Activated CD4-positive, alpha-beta T cell treated with anti-CD3 and anti-CD28 coated beads, Interleukin-2, amount 10 ng/mL, durations not matched to agents 24 days and 14 days (primary cell): ENCODE measurements around the gene FAM110C. TPM values are rescaled to one million over a fixed set of nuclear protein-coding genes. Genes with fewer than 3 reads are reported as not detected.
"Not testable (repeated sequence)": the region's sequence is repeated elsewhere in the genome, so short reads cannot be mapped to it uniquely, and the experiment has no call there.

Experiments used
- DNase-seq: peaks from one replicate; pipeline ENCODE4 v3.0.0; 2022
- H3K27ac Mint-ChIP-seq: one replicate; pipeline ENCODE4 v1.8.0; 2022; ENCODE audit warnings: mild to moderate bottlenecking, mixed read lengths
- H3K27me3 Mint-ChIP-seq: one replicate; pipeline ENCODE4 v1.8.0; 2022; ENCODE audit warnings: mixed read lengths
- H3K36me3 Mint-ChIP-seq: one replicate; pipeline ENCODE4 v1.8.0; 2022; ENCODE audit warnings: low read depth, mild to moderate bottlenecking, mixed read lengths
- H3K4me1 Mint-ChIP-seq: one replicate; pipeline ENCODE4 v1.8.0; 2021; ENCODE audit warnings: mixed read lengths
- H3K4me3 Mint-ChIP-seq: one replicate; pipeline ENCODE4 v1.8.0; 2022; ENCODE audit warnings: mild to moderate bottlenecking, moderate library complexity, mixed read lengths
- H3K9me3 Mint-ChIP-seq: one replicate; pipeline ENCODE4 v1.8.0; 2021; ENCODE audit warnings: mixed read lengths
- intact Hi-C: fragments of 100-400 bp; cut with micrococcal nuclease; formaldehyde crosslinking; loops from one replicate; pipeline ENCODE4 v1.15.1; 2023
- total RNA-seq: library from RNA; stranded (reverse); gene quantifications from 2 replicates; pipeline ENCODE4 v1.2.3, GENCODE V29; 2022

Gene FAM110C, protein sequence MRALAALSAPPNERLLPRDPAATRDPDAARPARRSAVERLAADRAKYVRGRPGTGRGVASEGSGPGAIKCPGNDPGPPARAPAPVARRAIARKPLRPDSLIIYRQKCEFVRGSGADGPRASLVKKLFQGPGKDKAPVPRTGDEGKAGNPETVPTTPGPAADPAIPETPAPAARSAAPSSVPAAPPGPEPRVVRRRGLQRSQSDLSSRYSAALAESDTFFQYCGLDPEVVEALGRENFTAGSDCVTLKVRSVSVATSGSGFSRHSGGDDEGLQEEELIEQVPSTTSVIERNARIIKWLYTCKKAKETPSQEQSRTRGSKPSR
- total RNA-seq = 0.33 and 0.47 TPM in 2 replicates

GRCh38 chr2:46471-47345 is at the start of gene FAM110C:
Gene FAM110C, minus strand, starts transcription at chr2:46505. Its CDS starts 120 bp downstream, at chr2:46385.
- intact Hi-C loops = no loop called here
- peaks cover 65% of the 10 kb centered on the region for H3K27me3 Mint-ChIP-seq

GRCh38 chr2:92326-92725 is 46.0 kb upstream of the FAM110C start:
- no peak overlapping the region for H3K27ac Mint-ChIP-seq
- no peaks in the 10 kb centered on the region for H3K27me3 Mint-ChIP-seq
- no peaks in the 10 kb centered on the region for H3K36me3 Mint-ChIP-seq
- H3K9me3 Mint-ChIP-seq = peaks cover 6% of the 10 kb centered on the region
- DNase-seq = no peak
- intact Hi-C loops = no loop called here
- H3K4me3 Mint-ChIP-seq = no peak overlapping the region
- H3K4me1 Mint-ChIP-seq = no peaks in the 10 kb centered on the region

More at GRCh38 chr2:46471-47345, at the start of gene FAM110C:
- H3K9me3 Mint-ChIP-seq = no peaks in the 10 kb centered on the region
- peak within 1 kb of the TSS; percentile 52 for H3K27ac Mint-ChIP-seq
- peak within 1 kb of the TSS; percentile 82 for H3K4me3 Mint-ChIP-seq
- peak; percentile 84 for DNase-seq
- peaks cover 3% of the 10 kb centered on the region for H3K36me3 Mint-ChIP-seq
- peaks cover 18% of the 10 kb centered on the region for H3K4me1 Mint-ChIP-seq

DNA sequence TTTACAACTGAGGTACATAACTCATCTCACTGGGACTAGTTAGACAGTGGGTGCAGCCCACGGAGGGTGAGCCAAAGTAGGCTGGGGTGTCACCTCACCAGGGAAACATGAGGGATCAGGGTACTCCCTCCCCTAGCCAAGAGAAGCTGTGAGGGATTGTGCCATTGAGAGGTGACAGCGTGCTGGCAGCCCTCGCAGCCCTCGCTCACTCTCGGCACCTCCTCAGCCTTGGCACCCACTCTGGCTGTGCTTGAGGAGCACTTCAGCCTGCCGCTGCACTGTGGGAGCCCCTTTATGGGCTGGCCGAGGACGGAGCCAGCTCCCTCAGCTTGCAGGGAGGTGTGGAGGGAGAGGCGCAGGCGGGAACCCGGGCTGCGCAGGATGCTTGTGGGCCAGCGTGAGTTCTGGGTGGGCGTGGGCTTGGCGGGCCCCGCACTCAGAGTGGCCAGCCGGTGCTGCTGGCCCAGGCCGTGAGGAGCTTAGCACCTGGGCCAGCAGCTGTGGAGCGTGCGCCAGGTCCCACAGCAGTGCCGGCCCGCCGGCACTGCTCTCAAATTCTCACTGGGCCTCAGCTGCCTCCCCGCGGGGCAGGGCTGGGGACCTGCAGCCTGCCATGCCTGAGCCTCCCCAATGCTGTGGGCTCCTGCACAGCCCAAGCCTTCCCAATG is 44.5 kb upstream of the FAM110C start:
- H3K36me3 Mint-ChIP-seq = no peaks in the 10 kb centered on the region

GRCh38 chr2:85761-86160 is 39.5 kb upstream of the FAM110C start:
- Mint-ChIP-seq H3K36me3 (no peaks in the 10 kb centered on the region), H3K27me3 (peaks cover 15% of the 10 kb centered on the region), H3K4me3 (no peak overlapping the region), H3K4me1 (no peaks in the 10 kb centered on the region), H3K27ac (no peak overlapping the region), H3K9me3 (no peaks in the 10 kb centered on the region)
- no peak for DNase-seq
- intact Hi-C loops = no loop called here

More for the DNA sequence above, 44.5 kb upstream of the FAM110C start:
- H3K4me3 Mint-ChIP-seq = no peak overlapping the region
- no peaks in the 10 kb centered on the region for H3K27me3 Mint-ChIP-seq
- DNase-seq = no peak
- H3K9me3 Mint-ChIP-seq = peaks cover 2% of the 10 kb centered on the region
- H3K4me1 Mint-ChIP-seq = no peaks in the 10 kb centered on the region
- H3K27ac Mint-ChIP-seq = no peak overlapping the region
- intact Hi-C loops = no loop called here

- DNase-seq = no peak
- Mint-ChIP-seq H3K4me1 (no peaks in the 10 kb centered on the region), H3K9me3 (no peaks in the 10 kb centered on the region), H3K27ac (no peak overlapping the region), H3K4me3 (no peak overlapping the region), H3K36me3 (no peaks in the 10 kb centered on the region), H3K27me3 (peaks cover 21% of the 10 kb centered on the region)
- intact Hi-C loops = no loop called here
These were observed 37.8 kb upstream of the FAM110C start for GRCh38 chr2:84121-84520.

DNA sequence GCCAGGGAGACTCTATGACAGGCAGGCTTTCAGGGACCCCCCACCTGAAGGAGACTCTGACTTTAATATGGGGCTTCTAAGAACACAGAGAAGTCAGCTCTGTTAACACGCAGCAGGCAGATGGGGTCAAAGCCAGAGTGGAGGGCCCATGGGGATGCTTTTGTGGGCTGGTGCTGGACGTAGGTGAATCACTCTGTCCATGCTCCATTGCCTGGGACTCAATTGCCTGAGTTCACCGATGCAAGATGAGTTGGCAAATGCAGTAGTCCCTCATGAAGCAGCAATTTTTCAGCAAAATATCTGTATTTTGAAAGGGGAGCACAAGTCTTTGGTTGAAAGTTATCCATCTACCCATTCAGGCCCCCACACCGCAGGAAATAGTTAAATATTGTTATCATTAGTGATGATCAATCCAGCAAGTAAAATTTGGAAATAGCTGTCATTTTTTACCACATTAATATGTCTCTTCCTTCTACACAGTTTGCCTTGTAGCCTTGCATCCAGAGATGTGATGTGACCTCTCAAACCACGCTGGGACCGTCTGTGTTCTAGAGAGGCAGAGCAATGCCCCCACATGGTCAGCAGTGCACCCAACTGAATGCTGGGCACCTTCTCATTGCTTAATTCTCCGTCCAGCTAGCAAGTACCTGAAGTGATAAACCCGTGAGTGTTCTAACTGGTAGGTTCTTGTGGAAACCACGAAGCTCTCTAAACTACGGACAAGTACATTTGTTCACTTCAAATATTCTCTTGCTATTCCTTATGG is 34.8 kb upstream of the FAM110C start:
- H3K4me1 Mint-ChIP-seq = no peaks in the 10 kb centered on the region
- H3K36me3 Mint-ChIP-seq = no peaks in the 10 kb centered on the region
- H3K4me3 Mint-ChIP-seq = no peak overlapping the region
- H3K27me3 Mint-ChIP-seq = peaks cover 24% of the 10 kb centered on the region
- intact Hi-C loops = no loop called here
- DNase-seq = no peak
- peaks cover 6% of the 10 kb centered on the region for H3K9me3 Mint-ChIP-seq
- no peak overlapping the region for H3K27ac Mint-ChIP-seq

GRCh38 chr2:80378-80777 is 34.1 kb upstream of the FAM110C start:
- H3K36me3 Mint-ChIP-seq = no peaks in the 10 kb centered on the region
- H3K9me3 Mint-ChIP-seq = peaks cover 6% of the 10 kb centered on the region
- no peak for DNase-seq
- intact Hi-C loops = no loop called here
- H3K4me1 Mint-ChIP-seq = no peaks in the 10 kb centered on the region
- no peak overlapping the region for H3K4me3 Mint-ChIP-seq
- peaks cover 24% of the 10 kb centered on the region for H3K27me3 Mint-ChIP-seq
- no peak overlapping the region for H3K27ac Mint-ChIP-seq

DNA sequence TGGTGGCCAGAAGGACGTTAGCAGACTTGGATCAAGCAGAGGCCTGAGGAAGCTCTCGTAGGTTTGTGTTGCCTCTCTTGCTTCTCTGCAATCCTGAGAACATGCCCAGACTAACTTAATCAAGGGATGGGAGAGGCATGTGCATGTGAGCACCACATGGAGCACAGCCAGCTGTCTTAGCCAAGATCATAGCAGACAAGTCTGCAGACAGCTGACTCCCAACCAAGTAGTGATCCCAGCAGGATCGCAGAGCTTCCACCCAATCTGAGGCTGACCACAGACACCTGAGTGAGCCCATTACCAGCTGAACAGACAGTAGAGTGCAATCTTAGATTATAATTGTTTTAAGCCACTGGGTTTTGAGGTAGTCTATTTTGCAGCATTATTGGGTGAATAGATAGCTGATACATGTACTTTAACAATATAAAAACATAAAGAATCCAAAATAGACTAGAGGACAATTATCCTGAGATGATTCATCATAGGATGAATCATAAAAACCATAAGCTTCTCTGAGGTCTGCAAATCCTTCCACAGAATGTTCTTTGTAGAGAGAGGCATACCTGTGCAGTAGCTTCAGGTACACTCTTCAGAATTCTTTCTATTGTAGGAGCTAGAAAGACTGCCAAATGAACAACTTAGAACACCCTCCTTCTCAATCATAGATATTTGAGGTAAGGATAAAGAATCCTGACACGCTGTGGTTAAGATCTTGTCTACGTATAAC is 25.2 kb upstream of the FAM110C start:
- no peaks in the 10 kb centered on the region for H3K36me3 Mint-ChIP-seq
- peaks cover 3% of the 10 kb centered on the region for H3K9me3 Mint-ChIP-seq
- no peak for DNase-seq
- H3K27ac Mint-ChIP-seq = no peak overlapping the region
- intact Hi-C loops = no loop called here
- peaks cover 6% of the 10 kb centered on the region for H3K27me3 Mint-ChIP-seq
- H3K4me1 Mint-ChIP-seq = no peaks in the 10 kb centered on the region
- no peak overlapping the region for H3K4me3 Mint-ChIP-seq

GRCh38 chr2:69366-70344 is 23.4 kb upstream of the FAM110C start:
- H3K4me1 Mint-ChIP-seq = no peaks in the 10 kb centered on the region
- H3K27ac Mint-ChIP-seq = no peak overlapping the region
- intact Hi-C loops = no loop called here
- no peak for DNase-seq
- no peaks in the 10 kb centered on the region for H3K36me3 Mint-ChIP-seq
- H3K4me3 Mint-ChIP-seq = no peak overlapping the region
- H3K9me3 Mint-ChIP-seq = no peaks in the 10 kb centered on the region
- H3K27me3 Mint-ChIP-seq = peaks cover 8% of the 10 kb centered on the region

DNA sequence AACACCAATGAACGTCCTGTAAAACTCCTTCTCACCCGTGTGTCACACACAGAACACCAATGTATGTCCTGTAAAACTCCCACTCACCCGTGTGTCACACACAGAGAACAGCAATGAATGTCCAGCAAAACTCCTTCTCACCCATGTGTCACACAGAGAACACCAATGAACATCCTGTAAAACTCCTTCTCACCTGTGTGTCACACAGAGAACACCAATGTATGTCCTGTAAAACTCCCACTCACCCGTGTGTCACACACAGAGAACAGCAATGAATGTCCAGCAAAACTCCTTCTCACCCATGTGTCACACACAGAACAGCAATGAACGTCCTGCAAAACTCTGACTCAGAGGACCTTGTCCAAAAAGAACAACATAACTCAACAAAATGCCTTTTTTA is 22.3 kb upstream of the FAM110C start:
- H3K27me3 Mint-ChIP-seq, H3K27ac Mint-ChIP-seq, H3K4me3 Mint-ChIP-seq, H3K36me3 Mint-ChIP-seq, H3K9me3 Mint-ChIP-seq, intact Hi-C loops, H3K4me1 Mint-ChIP-seq, DNase-seq: not testable (repeated sequence)

GRCh38 chr2:66853-67252 is 20.5 kb upstream of the FAM110C start:
- DNase-seq = no peak
- H3K4me1 Mint-ChIP-seq = no peaks in the 10 kb centered on the region
- H3K36me3 Mint-ChIP-seq = no peaks in the 10 kb centered on the region
- H3K27me3 Mint-ChIP-seq = peaks cover 9% of the 10 kb centered on the region
- H3K4me3 Mint-ChIP-seq = no peak overlapping the region
- no peaks in the 10 kb centered on the region for H3K9me3 Mint-ChIP-seq
- intact Hi-C loops = no loop called here
- no peak overlapping the region for H3K27ac Mint-ChIP-seq

DNA sequence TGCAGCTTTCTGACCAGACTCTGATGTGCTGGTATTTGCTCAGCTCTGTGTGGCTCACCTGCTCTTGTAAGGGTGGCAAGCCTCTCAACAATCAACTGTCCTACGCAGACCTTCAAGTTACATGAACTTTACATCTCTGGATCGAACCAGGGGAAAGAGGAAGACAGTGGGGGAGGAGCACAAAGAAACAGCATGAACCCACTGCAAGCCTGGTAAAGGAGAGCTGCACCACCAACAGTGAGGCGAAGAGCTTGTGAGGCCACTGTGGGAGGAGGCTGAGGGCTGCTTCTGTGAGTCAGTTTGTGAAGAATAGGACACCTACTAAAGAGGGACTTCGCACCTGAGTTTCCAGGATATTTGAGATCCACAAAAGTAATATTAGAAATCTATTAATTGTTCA is 18.8 kb upstream of the FAM110C start:
- no peaks in the 10 kb centered on the region for H3K36me3 Mint-ChIP-seq
- no peak overlapping the region for H3K27ac Mint-ChIP-seq
- no peaks in the 10 kb centered on the region for H3K4me1 Mint-ChIP-seq
- H3K27me3 Mint-ChIP-seq = peaks cover 9% of the 10 kb centered on the region
- H3K4me3 Mint-ChIP-seq = no peak overlapping the region
- DNase-seq = no peak
- H3K9me3 Mint-ChIP-seq = peaks cover 4% of the 10 kb centered on the region
- intact Hi-C loops = no loop called here
